ENCODE results near the gene RYR1.

GRCh38 chr19:38384209-38385027 lies 49.1 kb upstream of the RYR1 start:
- TF ChIP-seq CTCF (IDR thresholded peaks at IDR 0.05; ENCODE audit: low read depth, low read length): no peak
- TF ChIP-seq POLR2A (IDR thresholded peaks at IDR 0.05; ENCODE audit: extremely low read depth, insufficient read length): no peak
- TF ChIP-seq MAX (IDR thresholded peaks at IDR 0.05; ENCODE audit: low read depth, low read length): no peak
- no peak for TF ChIP-seq MYC (IDR thresholded peaks at IDR 0.05; ENCODE audit: low read depth, low read length)
